SK-MEL-5 (cell line): ENCODE results near the gene PPP1R27. TPM values are rescaled to one million over a fixed set of nuclear protein-coding genes. Genes with fewer than 3 reads are reported as not detected.
A peak's percentile ranks its signal among the peaks of the same experiment; 100 is the strongest.

ENCODE experiments used
- DNase-seq: peaks from one replicate; pipeline ENCODE4 v3.0.0-alpha.2; 2016; ENCODE audit warnings: low read depth, low spot score
- in situ Hi-C: cut with HindIII; loops from 2 replicates; pipeline ENCODE4 v1.10.0; 2016; ENCODE audit warnings: low sequenced_read_pairs, high pct_unique_total_duplicates, low pct_unique_long_range_greater_than_20kb
- total RNA-seq: library from RNA; depleted of rRNA; stranded (reverse); fragments of >200 nt; shearing (Covaris generic); gene quantifications from 2 replicates; pipeline ENCODE4 v1.2.3, GENCODE V29; 2014

PPP1R27 gene
- total RNA-seq, 1 experiment from 2014 or later = 0.63 TPM

- DNase-seq = no peak
- in situ Hi-C loops = no loop called here
Observed at GRCh38 chr17:81812571-81813370, 22.1 kb downstream of the PPP1R27 start.

GRCh38 chr17:81811705-81812570 lies 22.9 kb downstream of the PPP1R27 start:
- in situ Hi-C loops = no loop called here
- DNase-seq = no peak

GRCh38 chr17:81810892-81811704 lies 23.8 kb downstream of the PPP1R27 start:
- no peak for DNase-seq
- in situ Hi-C loops = no loop called here

GRCh38 chr17:81810476-81810875 lies 24.4 kb downstream of the PPP1R27 start:
- no peak for DNase-seq
- in situ Hi-C loops = no loop called here

- DNase-seq = no peak
- in situ Hi-C loops = no loop called here
Observed at GRCh38 chr17:81809556-81809998, 25.3 kb downstream of the PPP1R27 start.

GRCh38 chr17:81808778-81809555 lies 25.9 kb downstream of the PPP1R27 start:
- DNase-seq = peak; percentile 56
- in situ Hi-C loops = no loop called here

- in situ Hi-C loops = no loop called here
Observed at GRCh38 chr17:81807839-81808238, 27.0 kb downstream of the PPP1R27 start.

GRCh38 chr17:81807210-81807719 lies 27.6 kb downstream of the PPP1R27 start:
- DNase-seq = no peak
- in situ Hi-C loops = no loop called here

More at GRCh38 chr17:81807839-81808238, 27.0 kb downstream of the PPP1R27 start:
- no peak for DNase-seq

- in situ Hi-C loops = no loop called here
- no peak for DNase-seq
Observed at GRCh38 chr17:81806461-81807209, 28.2 kb downstream of the PPP1R27 start.

GRCh38 chr17:81805707-81806460 lies 29.0 kb downstream of the PPP1R27 start:
- in situ Hi-C loops = no loop called here
- DNase-seq = no peak

GRCh38 chr17:81804559-81805399 lies 30.1 kb downstream of the PPP1R27 start:
- in situ Hi-C loops = no loop called here
- DNase-seq = no peak

- in situ Hi-C loops = no loop called here
- DNase-seq = no peak
Observed at GRCh38 chr17:81803728-81804558, 30.9 kb downstream of the PPP1R27 start, which contains the start of gene GCGR. Gene GCGR (plus strand): TSS chr17:81804150. CDS start chr17:81809019, 4,869 bp downstream.

- in situ Hi-C loops = no loop called here
- DNase-seq = no peak
Observed at GRCh38 chr17:81802856-81803643, 31.8 kb downstream of the PPP1R27 start.
